A549 (cell line): ENCODE measurements around the gene ANKRD35. TPM values are rescaled to one million over a fixed set of nuclear protein-coding genes. Genes with fewer than 3 reads are reported as not detected.

ENCODE experiments used
- ATAC-seq, 2 experiments: fragments of 200-7000 bp in 1 of 2; fragments of >200 bp in 1 of 2; cut with Nextera tagmentation in 1 of 2; cut with Tn5 transposase in 1 of 2; 3 replicates each; pipeline versions ENCODE4 v1.8.0 to v1.9.1; 2018 to 2020; ENCODE audit warnings: mild to moderate bottlenecking in 1 of 2, moderate library complexity in 1 of 2
- CTCF ChIA-PET: fragments of 300-600 bp; sonication (Branson Sonifier 250); formaldehyde crosslinking; extraction: SDS; loops from one replicate; lab custom pipeline; 2021; ENCODE audit warnings: antibody characterized with exemption, inconsistent platforms; lab: Yijun Ruan, JAX
- POLR2A ChIA-PET: fragments of 350-600 bp; formaldehyde crosslinking; extraction: SDS; loops from one replicate; lab custom pipeline; 2021; ENCODE audit warnings: antibody characterized with exemption, inconsistent platforms; lab: Yijun Ruan, JAX
- DNase-seq, 2 experiments: peaks; one replicate each; pipeline versions ENCODE4 v3.0.0 to v3.0.0-alpha.2; 2011 to 2016; ENCODE audit warnings: low read depth in 1 of 2, low spot score in 1 of 2
- FAIRE-seq: peaks from 2 replicates; lab custom pipeline; 2011; peaks lifted over from hg19 to GRCh38; lab: Jason Lieb, UNC
- H3K27ac ChIP-seq, 2 experiments: fragments of >200 bp; sonication (Bioruptor Twin); formaldehyde crosslinking; 3 replicates each; pipeline ENCODE4 v1.5.1; 2016 to 2017
- H3K4me1 ChIP-seq: fragments of >200 bp; sonication (Bioruptor Twin); formaldehyde crosslinking; 3 replicates; pipeline ENCODE4 v1.6.1; 2016
- H3K4me2 ChIP-seq: fragments of >200 bp; sonication (Bioruptor Twin); formaldehyde crosslinking; 3 replicates; pipeline ENCODE4 v1.6.1; 2016
- H3K4me3 ChIP-seq: fragments of >200 bp; sonication (Bioruptor Twin); formaldehyde crosslinking; 3 replicates; pipeline ENCODE4 v1.5.1; 2016
- H3K9me3 ChIP-seq: fragments of >200 bp; sonication (Bioruptor Twin); formaldehyde crosslinking; 3 replicates; pipeline ENCODE4 v1.6.1; 2016
- BHLHE40 ChIP-seq: IDR thresholded peaks from 2 replicates; pipeline ENCODE4 v1.6.1; 2012; ENCODE audit warnings: low read depth, low read length, inconsistent platforms
- CBX2 ChIP-seq: fragments of 200-600 bp; sonication (generic); IDR thresholded peaks from 2 replicates; pipeline ENCODE4 v1.6.1; 2016; ENCODE audit warnings: low read depth, mild to moderate bottlenecking, borderline replicate concordance
- CBX8 ChIP-seq: fragments of 200-600 bp; sonication (generic); IDR thresholded peaks from 2 replicates; pipeline ENCODE4 v1.6.1; 2016
- CEBPB ChIP-seq, 2 experiments: fragments of >200 bp in 1 of 2; sonication (Bioruptor Twin) in 1 of 2; formaldehyde crosslinking in 1 of 2; IDR thresholded peaks; 2 replicates each; pipeline ENCODE4 v1.6.1; 2012 to 2016
- FOSB ChIP-seq: fragments of 250-450 bp; sonication (Bioruptor Pico); IDR thresholded peaks from 2 replicates; pipeline ENCODE4 v1.5.0; 2020; ENCODE audit warnings: mild to moderate bottlenecking, moderate library complexity
- FOSL2 ChIP-seq, 2 experiments: fragments of 450-650 bp in 1 of 2; fragments of >200 bp in 1 of 2; sonication (Bioruptor Twin) in 1 of 2; formaldehyde crosslinking; IDR thresholded peaks; 2 replicates each; pipeline versions ENCODE4 v1.5.0 to v1.6.1; 2016 to 2020; ENCODE audit warnings: mild to moderate bottlenecking in 1 of 2, moderate library complexity in 1 of 2
- FOXS1 ChIP-seq: fragments of 250-450 bp; sonication (Bioruptor Pico); IDR thresholded peaks from 2 replicates; pipeline ENCODE4 v1.5.0; 2020; ENCODE audit warnings: mild to moderate bottlenecking, moderate library complexity
- HDAC2 ChIP-seq: fragments of 200-600 bp; sonication (generic); IDR thresholded peaks from 2 replicates; pipeline ENCODE4 v1.6.1; 2016
- HOXA7 ChIP-seq: fragments of 250-450 bp; sonication (Bioruptor Pico); IDR thresholded peaks from 2 replicates; pipeline ENCODE4 v1.5.0; 2020; ENCODE audit warnings: mild to moderate bottlenecking, moderate library complexity
- HOXB5 ChIP-seq: fragments of 250-450 bp; sonication (Bioruptor Pico); IDR thresholded peaks from 2 replicates; pipeline ENCODE4 v1.5.0; 2020; ENCODE audit warnings: mild to moderate bottlenecking, moderate library complexity
- JUN ChIP-seq, 2 experiments: fragments of >200 bp; sonication (Bioruptor Twin); formaldehyde crosslinking; IDR thresholded peaks; 2 replicates in 1 of 2; 3 replicates in 1 of 2; pipeline ENCODE4 v1.6.1; 2016 to 2017
- JUNB ChIP-seq: fragments of >200 bp; sonication (Bioruptor Twin); formaldehyde crosslinking; IDR thresholded peaks from 2 replicates; pipeline ENCODE4 v1.6.1; 2016
- MAZ ChIP-seq: fragments of 150-350 bp; IDR thresholded peaks from 2 replicates; pipeline ENCODE4 v1.6.1; 2014; ENCODE audit warnings: antibody characterized with exemption, low read depth, low read length, borderline replicate concordance
- MYC ChIP-seq: IDR thresholded peaks from 2 replicates; pipeline ENCODE4 v1.6.1; 2012; ENCODE audit warnings: mild to moderate bottlenecking, inconsistent platforms, low read length, improper control_type of control experiment, borderline replicate concordance
- NFE2L2 ChIP-seq: fragments of 150-350 bp; conservative IDR thresholded peaks from 2 replicates; pipeline ENCODE4 v1.6.1; 2014; ENCODE audit warnings: low read length
- NPAS2 ChIP-seq: fragments of 250-450 bp; sonication (Bioruptor Pico); IDR thresholded peaks from 2 replicates; pipeline ENCODE4 v1.8.0; 2022; ENCODE audit warnings: mild to moderate bottlenecking, moderate library complexity, borderline replicate concordance
- POLR2AphosphoS2 ChIP-seq: conservative IDR thresholded peaks from 2 replicates; pipeline ENCODE4 v1.6.1; 2012; ENCODE audit warnings: low read length, improper control_type of control experiment, inconsistent platforms
- RARB ChIP-seq: fragments of 250-450 bp; sonication (Bioruptor Pico); IDR thresholded peaks from 2 replicates; pipeline ENCODE4 v1.8.0; 2021; ENCODE audit warnings: mild to moderate bottlenecking, moderate library complexity
- SMC3 ChIP-seq: fragments of >200 bp; sonication (Bioruptor Twin); formaldehyde crosslinking; IDR thresholded peaks from 3 replicates; pipeline ENCODE4 v1.6.1; 2018; ENCODE audit warnings: inconsistent platforms
- ZFP36 ChIP-seq: fragments of 450-650 bp; IDR thresholded peaks from 2 replicates; pipeline ENCODE4 v1.6.1; 2014; ENCODE audit warnings: borderline replicate concordance; ENCODE audit not compliant: partially characterized antibody
- ZNF302 ChIP-seq: fragments of 250-450 bp; sonication (Bioruptor Pico); IDR thresholded peaks from 2 replicates; pipeline ENCODE4 v1.9.0; 2021; ENCODE audit warnings: inconsistent platforms, mild to moderate bottlenecking, moderate library complexity
- WGBS: methylation state at CpG from one replicate; pipeline ENCODE4 v1.1.6; 2017; ENCODE audit errors: missing lambda C conversion rate; 5-methylcytosine and 5-hydroxymethylcytosine counted together
- polyA plus RNA-seq, 4 experiments: library from polyadenylated mRNA; depleted of rRNA in 3 of 4; stranded (reverse); fragments of >200 nt; fragmentation: RNase III in 1 of 4; extraction: RNeasy Plus Mini Kit Qiagen cat#74134 plus additional on column Dnase treatment in 1 of 4; gene quantifications; 2 replicates in 3 of 4; 3 replicates in 1 of 4; pipeline ENCODE4 v1.2.3, GENCODE V29; 2011 to 2017
- TF ChIP-seq, protein P1 (sequence below): IDR thresholded peaks from 2 replicates; pipeline ENCODE4 v1.6.1; 2012
- TF ChIP-seq, protein P2 (sequence below): IDR thresholded peaks from 2 replicates; pipeline ENCODE4 v1.6.1; 2012; ENCODE audit warnings: low read depth, borderline replicate concordance
- TF ChIP-seq, protein P3 (sequence below): fragments of 150-350 bp; IDR thresholded peaks from 2 replicates; pipeline ENCODE4 v1.6.1; 2014; ENCODE audit warnings: low read depth, mild to moderate bottlenecking, low read length
- TF ChIP-seq, protein P4 (sequence below): fragments of >200 bp; sonication (Bioruptor Twin); formaldehyde crosslinking; IDR thresholded peaks from 3 replicates; pipeline ENCODE4 v1.5.1; 2016
- TF ChIP-seq, protein P5 (sequence below): fragments of 200-600 bp; sonication (generic); IDR thresholded peaks from 2 replicates; pipeline ENCODE4 v1.6.1; 2016; ENCODE audit warnings: antibody characterized with exemption, mild to moderate bottlenecking, moderate library complexity

The ANKRD35 gene
- polyA plus RNA-seq, 2 of the 4 experiments (the other 2 are of a cell fraction): not detected

DNA sequence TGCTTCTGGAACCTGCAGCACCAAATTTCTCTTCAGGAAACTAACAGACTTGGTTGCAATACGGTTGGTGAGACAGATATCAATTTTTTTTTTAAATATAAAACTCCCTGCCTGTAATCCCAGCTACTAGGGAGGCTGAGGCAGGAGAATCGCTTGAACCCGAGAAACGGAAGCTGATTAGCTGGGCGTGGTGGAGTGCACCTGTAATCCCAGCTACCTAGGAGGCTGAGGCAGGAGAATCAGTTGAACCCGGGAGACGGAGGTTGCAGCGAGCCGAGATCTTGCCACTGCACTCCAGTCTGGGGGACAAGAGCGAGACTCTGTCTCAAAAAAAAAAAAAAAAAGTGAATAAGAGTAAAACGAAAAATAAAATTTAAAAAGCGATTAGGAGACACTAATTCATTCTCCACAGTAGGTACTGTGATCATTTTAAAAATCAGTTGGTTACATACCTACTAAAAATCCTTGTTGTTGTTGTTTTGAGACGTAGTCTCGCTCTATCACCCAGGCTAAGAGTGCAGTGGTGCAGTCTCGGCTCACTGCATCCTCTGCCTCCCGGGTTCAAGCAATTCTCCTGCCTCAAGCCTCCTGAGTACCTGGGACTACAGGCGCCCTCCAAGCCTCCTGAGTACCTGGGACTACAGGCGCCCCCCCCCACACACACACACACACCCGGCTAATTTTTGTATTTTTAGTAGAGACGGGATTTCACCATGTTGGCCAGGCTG is 42.4 kb upstream of the ANKRD35 start:
- DNase-seq (no peak), ATAC-seq (no peak), FAIRE-seq (no peak)
- TF ChIP-seq, protein P1, sequence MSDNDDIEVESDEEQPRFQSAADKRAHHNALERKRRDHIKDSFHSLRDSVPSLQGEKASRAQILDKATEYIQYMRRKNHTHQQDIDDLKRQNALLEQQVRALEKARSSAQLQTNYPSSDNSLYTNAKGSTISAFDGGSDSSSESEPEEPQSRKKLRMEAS: no peak
- TF ChIP-seq POLR2AphosphoS2 (no peak), HDAC2 (no peak), JUN (IDR thresholded peaks at IDR 0.05) (no peak), MAZ (no peak), FOSB (no peak), ZNF302 (no peak), NPAS2 (CRISPR knock-in tag) (no peak), NFE2L2 (no peak), FOXS1 (CRISPR knock-in tag) (no peak), MYC (no peak), HOXB5 (CRISPR knock-in tag) (no peak), JUNB (no peak), BHLHE40 (no peak)
- Histone ChIP-seq H3K9me3 (no peaks in the 10 kb centered on the region), H3K4me1 (peaks cover 10% of the 10 kb centered on the region; the same call in 2 of the 3 replicates), H3K27ac (peak overlapping the region; percentile 97), H3K4me3 (peak overlapping the region; percentile 84), H3K4me2 (peak overlapping the region; percentile 91)
- CTCF ChIA-PET: interaction anchor here (0.8 to 6.2 kb wide), 16 partner anchors 8 to 82 kb away, joined by 3 to 41 read pairs (median 8); partner anchors contain the start of genes ANKRD34A, LIX1L, NUDT17 and PEX11B
- POLR2A ChIA-PET: interaction anchor here (0.6 to 3.3 kb wide), 28 partner anchors 8 to 647 kb away, joined by 3 to 62 read pairs (median 5); partner anchors contain the start of genes ANKRD34A, LIX1L, NUDT17 and PEX11B
- WGBS: 56% methylated on average over 20 of the region's 20 CpGs

DNA sequence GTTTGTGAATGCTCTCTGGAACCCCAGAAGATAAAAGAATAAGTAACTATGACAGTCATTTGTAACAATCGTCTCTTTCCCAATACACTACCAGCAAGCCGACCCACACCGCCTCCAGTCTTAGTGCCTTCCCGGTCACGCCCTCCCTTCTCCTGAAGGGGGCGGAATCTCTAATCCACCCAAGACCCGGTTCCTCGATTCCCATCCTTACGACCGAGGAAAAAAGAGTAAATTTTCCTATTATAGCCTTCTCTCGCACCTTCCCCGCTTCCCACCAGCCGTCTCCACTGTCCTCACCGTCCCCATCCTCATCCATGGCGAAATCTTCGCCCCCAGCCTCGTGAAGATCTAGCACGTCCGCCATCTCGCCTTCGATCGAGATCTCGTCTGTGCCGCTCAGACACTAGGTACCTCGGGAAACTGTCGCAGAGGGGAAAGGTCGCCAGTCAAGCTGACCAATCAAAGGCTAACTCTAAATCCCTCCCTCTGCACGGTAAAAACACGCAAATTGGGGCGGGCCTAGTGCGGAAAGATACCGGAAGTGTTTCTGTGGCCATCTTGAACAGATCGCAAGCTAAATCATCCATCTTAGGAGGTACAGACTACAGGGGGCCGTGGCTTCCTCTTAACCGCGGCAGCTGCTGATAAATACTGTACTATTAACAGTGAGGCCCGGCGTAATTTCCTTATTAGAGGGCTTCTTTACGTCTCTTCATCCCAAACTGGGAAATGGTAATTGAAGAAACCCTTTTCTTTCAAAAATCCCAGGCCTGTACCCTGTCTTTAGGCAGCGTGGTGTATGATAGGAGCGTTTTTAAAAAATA is 41.6 kb upstream of the ANKRD35 start, which contains the start of gene RBM8A:
RBM8A (minus strand) TSS at position 422 of the 824 bp plus-strand sequence; CDS start at position 364, 58 bp downstream.
- 1% methylated on average over 36 of the region's 41 CpGs for WGBS
- Histone ChIP-seq H3K27ac (peak within 1 kb of the TSS; percentile 97), H3K9me3 (no peaks in the 10 kb centered on the region), H3K4me2 (peak within 1 kb of the TSS; percentile 91), H3K4me3 (peak within 1 kb of the TSS; percentile 84), H3K4me1 (peaks cover 10% of the 10 kb centered on the region; the same call in 2 of the 3 replicates)
- ChIA-PET POLR2A (interaction anchor here (0.6 to 3.3 kb wide), 28 partner anchors 9 to 646 kb away, joined by 3 to 62 read pairs (median 5); partner anchors contain the start of genes ANKRD34A, LIX1L, NUDT17 and PEX11B), CTCF (interaction anchor here (0.8 to 6.2 kb wide), 16 partner anchors 8 to 82 kb away, joined by 3 to 41 read pairs (median 6); partner anchors contain the start of genes ANKRD34A, LIX1L, NUDT17 and PEX11B)
- peak; percentile 77 for FAIRE-seq
- DNase-seq: peak; percentile 86 to 99
- peak; percentile 98 for ATAC-seq
- TF ChIP-seq, protein P2, sequence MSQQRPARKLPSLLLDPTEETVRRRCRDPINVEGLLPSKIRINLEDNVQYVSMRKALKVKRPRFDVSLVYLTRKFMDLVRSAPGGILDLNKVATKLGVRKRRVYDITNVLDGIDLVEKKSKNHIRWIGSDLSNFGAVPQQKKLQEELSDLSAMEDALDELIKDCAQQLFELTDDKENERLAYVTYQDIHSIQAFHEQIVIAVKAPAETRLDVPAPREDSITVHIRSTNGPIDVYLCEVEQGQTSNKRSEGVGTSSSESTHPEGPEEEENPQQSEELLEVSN: peak; percentile 49; the same call in 1 of the 2 replicates
- peak; percentile 34; the same call in 1 of the 3 replicates for TF ChIP-seq SMC3
- peak; percentile 50; the same call in 1 of the 2 replicates for TF ChIP-seq MYC
- no peak for TF ChIP-seq JUNB
- no peak for TF ChIP-seq FOSL2 (IDR thresholded peaks at IDR 0.05)
- no peak for TF ChIP-seq FOSL2 (CRISPR knock-in tag; IDR thresholded peaks at IDR 0.05)
- TF ChIP-seq, protein P3, sequence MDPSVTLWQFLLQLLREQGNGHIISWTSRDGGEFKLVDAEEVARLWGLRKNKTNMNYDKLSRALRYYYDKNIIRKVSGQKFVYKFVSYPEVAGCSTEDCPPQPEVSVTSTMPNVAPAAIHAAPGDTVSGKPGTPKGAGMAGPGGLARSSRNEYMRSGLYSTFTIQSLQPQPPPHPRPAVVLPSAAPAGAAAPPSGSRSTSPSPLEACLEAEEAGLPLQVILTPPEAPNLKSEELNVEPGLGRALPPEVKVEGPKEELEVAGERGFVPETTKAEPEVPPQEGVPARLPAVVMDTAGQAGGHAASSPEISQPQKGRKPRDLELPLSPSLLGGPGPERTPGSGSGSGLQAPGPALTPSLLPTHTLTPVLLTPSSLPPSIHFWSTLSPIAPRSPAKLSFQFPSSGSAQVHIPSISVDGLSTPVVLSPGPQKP: no peak
- no peak for TF ChIP-seq MAZ
- peak; percentile 94 to 95 for TF ChIP-seq JUN (IDR thresholded peaks at IDR 0.05)
- no peak for TF ChIP-seq ZFP36
- TF ChIP-seq HOXA7: 0 out of 2 replicates have a peak, but pooled peaks have one; percentile 43
- 0 out of 2 replicates have a peak, but pooled peaks have one; percentile 23 for TF ChIP-seq HOXB5 (CRISPR knock-in tag)
- peak; percentile 53; the same call in 1 of the 2 replicates for TF ChIP-seq CBX8
- TF ChIP-seq, protein P4, sequence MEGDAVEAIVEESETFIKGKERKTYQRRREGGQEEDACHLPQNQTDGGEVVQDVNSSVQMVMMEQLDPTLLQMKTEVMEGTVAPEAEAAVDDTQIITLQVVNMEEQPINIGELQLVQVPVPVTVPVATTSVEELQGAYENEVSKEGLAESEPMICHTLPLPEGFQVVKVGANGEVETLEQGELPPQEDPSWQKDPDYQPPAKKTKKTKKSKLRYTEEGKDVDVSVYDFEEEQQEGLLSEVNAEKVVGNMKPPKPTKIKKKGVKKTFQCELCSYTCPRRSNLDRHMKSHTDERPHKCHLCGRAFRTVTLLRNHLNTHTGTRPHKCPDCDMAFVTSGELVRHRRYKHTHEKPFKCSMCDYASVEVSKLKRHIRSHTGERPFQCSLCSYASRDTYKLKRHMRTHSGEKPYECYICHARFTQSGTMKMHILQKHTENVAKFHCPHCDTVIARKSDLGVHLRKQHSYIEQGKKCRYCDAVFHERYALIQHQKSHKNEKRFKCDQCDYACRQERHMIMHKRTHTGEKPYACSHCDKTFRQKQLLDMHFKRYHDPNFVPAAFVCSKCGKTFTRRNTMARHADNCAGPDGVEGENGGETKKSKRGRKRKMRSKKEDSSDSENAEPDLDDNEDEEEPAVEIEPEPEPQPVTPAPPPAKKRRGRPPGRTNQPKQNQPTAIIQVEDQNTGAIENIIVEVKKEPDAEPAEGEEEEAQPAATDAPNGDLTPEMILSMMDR: peak; percentile 60
- TF ChIP-seq, protein P5, sequence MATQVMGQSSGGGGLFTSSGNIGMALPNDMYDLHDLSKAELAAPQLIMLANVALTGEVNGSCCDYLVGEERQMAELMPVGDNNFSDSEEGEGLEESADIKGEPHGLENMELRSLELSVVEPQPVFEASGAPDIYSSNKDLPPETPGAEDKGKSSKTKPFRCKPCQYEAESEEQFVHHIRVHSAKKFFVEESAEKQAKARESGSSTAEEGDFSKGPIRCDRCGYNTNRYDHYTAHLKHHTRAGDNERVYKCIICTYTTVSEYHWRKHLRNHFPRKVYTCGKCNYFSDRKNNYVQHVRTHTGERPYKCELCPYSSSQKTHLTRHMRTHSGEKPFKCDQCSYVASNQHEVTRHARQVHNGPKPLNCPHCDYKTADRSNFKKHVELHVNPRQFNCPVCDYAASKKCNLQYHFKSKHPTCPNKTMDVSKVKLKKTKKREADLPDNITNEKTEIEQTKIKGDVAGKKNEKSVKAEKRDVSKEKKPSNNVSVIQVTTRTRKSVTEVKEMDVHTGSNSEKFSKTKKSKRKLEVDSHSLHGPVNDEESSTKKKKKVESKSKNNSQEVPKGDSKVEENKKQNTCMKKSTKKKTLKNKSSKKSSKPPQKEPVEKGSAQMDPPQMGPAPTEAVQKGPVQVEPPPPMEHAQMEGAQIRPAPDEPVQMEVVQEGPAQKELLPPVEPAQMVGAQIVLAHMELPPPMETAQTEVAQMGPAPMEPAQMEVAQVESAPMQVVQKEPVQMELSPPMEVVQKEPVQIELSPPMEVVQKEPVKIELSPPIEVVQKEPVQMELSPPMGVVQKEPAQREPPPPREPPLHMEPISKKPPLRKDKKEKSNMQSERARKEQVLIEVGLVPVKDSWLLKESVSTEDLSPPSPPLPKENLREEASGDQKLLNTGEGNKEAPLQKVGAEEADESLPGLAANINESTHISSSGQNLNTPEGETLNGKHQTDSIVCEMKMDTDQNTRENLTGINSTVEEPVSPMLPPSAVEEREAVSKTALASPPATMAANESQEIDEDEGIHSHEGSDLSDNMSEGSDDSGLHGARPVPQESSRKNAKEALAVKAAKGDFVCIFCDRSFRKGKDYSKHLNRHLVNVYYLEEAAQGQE: peak; percentile 72
- no peak for TF ChIP-seq RARB (CRISPR knock-in tag)
- no peak for TF ChIP-seq CEBPB (IDR thresholded peaks at IDR 0.05)
- no peak for TF ChIP-seq CBX2
